HG03066 (cell line): Measurements from ENCODE around the gene COL9A1.

Experiments used
- ATAC-seq: cut with Tn5 transposase; IDR thresholded peaks from one replicate; pipeline ENCODE4 v1.9.1; 2021; ENCODE audit warnings: low read depth; ENCODE audit not compliant: unreplicated experiment

Gene COL9A1

DNA sequence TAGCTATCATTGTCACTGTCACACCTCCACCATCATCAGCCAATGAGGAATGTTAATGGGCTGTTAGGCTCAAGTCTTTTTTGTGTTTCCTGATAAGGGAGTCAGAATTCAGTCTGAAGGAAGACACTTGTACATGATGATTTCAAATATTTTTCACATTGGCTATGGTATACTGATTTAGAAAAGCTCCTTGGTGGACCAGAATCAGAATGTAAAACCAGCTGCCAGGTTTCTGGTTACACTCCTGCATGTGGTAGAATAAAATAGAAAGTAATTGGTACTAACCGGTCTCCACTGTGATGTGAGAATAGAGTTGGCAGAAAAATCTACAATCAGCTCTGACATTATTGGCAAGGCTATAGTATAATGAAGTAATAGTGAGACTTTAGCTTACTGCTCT is 10.7 kb downstream of the COL9A1 start:
- no peak for ATAC-seq

DNA sequence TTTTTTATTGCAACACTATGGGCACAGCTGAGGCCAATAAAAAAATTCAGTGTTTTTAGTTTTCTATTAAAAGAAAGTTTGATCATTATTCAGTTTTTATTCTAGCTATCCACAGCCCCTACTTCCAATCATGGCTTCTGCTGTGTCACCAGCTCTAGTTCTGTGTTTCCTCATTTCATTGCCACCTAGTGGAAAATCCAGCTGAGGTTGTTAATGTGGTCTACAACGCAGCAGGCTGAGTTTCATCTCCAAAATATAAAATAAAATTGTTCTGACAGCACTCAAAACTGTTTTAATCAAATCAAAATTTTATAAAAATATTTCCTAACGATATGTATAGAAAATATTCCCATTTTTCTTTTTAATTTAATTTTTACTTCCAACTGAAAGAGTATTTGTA is 13.6 kb downstream of the COL9A1 start:
- no peak for ATAC-seq

DNA sequence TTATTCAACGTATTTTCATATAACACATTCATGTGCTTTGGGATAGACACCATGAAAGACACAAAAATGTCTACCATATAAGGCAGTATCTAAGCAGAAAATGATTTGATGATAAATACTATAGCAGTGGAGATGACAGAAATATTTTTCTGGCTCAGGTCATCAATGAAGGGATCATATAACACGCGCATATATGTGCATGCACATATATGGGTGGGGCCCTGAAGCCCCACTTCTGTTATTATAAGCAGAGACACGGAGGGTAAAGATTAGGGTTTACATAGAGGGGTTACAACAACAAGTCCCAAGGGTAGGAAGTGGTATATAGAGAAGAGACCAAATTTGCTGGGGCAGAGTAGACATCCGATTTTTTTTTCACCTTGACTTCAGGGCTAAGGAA is 16.0 kb downstream of the COL9A1 start:
- no peak for ATAC-seq

DNA sequence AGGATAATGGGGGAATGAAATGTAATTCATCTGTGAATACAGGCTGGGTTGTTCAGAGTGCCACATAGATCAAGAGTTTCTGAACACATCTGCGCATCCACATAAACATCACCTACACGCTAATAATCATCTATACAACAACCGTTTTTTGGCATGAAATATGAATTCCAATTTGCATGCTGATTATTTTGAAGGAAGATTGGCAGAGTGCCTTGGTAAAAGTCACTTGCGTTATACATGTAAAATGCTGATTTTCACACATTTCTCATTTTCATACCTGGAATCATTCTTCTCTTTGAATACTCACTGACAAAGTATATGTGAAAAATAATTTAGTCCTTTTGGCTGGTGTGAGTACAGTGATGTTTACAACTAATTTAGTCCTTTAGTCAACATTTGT is 17.7 kb downstream of the COL9A1 start:
- no peak for ATAC-seq

DNA sequence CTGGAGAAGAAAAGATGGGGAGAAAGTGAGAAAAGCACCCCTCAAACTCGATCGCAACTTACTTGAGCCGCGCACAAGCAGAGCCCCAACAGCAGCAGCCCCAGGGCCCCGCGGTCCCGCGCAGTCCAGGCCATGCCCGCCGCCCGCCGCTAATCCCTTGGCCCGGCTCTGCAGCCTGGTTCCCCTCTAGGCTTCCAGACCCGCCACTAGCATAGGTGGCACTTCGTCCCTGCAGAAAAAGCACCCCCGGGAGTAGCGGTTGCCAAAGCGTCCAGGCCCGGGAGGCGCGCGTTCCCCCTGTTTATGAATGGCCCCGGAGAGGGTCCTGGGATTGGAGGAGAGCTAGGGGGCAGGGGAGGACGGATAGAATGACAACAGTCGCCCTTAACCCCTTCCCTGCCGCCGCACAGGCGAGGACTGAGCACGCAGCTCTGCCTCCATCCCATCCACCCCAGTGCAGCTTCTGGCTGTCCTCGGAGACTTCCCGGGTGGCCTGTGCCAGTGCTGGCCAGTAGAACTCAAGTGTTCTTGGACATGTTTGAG is 19.9 kb downstream of the COL9A1 start:
- ATAC-seq = no peak

DNA sequence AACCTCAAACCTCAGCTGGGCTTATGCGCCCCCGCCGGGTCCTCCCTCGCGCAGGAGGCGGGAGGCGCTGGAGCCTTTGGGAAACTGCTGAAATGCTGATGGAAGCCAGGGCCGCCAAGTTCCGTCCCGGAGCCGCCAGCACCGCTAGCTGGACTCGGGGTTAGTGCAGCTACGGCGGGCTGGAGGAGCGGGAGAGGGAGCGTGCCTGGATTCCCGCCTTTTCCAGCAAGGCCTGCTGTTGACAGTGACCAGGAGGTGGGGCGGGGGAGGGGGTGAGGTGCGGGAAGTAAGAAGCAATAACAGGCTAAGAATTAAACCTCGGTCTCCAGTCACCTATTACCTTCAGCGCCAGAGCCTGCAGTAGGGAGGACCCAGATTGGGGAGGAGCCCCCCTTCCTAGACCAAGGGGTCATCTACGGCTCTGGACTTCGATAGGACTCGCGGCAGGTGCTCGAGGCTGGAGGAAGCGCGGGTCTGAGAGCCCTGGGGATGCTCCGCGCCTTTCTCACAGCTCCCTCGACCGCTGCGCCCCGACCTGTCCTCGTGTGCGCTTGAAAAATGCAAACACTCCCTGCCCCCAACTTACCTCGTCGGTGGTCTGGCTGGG is 20.5 kb downstream of the COL9A1 start:
- ATAC-seq = no peak

DNA sequence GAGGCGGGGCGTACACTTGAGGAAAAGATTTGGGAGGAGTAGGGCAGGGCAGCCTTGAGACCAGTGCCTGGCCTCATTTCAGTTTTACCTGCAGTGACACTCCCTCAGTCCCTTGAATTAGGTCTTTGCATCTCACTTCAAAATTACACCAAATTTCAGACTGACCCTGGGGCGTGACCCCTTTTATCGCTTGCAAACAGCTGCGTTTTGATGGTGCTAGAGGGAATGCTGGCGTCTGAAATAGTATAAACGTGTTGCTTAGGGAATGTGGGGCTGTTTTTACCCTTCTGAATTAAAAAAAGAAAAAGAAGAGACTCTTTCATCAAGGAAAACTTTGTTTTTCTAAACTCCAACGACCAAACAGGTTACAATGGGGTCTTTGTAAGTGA is 21.0 kb downstream of the COL9A1 start:
- no peak for ATAC-seq

DNA sequence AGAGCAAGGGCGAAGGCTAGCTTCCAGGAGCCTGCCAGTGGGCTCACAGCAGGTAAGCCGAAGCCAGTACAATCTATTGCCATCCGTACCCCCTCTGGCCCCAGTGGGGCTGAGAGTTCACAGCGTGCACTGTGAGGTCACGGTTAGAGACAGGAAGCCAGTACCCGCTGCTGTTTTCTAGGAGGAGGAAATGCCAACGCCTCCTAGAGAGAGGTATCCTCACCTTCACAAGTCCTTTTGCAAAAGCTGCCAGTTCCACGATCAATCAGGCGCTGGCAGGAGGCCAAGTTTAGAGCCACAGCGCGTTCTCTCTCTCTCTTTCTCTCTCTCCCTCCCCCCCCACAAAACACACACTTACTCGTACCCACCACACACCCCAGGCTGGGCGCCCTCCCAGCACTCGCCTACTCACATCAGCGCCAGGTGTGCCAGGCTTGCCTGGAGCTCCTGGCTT is 22.5 kb downstream of the COL9A1 start:
- no peak for ATAC-seq

DNA sequence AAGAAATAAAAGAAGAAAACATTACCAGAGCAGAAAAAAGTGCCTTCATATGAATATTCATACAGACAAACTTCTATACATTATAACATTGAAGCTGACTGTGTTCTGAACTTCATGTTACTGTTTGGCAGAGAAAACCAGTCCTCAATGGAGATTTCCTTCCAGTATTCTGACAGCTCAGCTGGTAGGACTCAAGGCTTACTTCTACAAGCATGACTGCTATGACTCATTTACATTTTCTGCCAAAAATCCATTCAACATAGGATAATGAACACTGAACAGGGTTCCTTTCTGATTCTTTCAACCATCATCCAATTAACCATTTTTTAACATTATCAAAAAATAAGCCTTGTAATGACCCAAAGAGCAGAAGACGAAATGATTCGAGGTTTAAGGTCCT is 25.4 kb downstream of the COL9A1 start:
- no peak for ATAC-seq

DNA sequence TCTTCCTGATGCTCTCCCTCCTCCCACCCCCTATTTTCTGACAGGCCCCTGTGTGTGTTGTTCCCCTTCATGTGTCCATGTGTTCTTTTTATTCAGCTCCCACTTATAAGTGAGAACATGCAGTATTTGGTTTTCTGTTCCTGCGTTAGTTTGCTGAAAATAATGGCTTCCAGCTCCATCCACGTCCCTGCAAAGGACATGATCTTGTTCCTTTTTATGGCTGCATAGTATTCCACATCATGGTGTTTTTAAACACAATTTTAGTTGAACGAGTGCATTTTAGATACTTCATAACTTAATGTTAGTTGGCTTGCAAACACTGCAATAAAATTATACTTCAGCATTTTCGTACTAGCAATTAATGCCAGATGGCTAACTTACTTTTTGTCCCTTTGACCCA is 28.5 kb downstream of the COL9A1 start:
- no peak for ATAC-seq

DNA sequence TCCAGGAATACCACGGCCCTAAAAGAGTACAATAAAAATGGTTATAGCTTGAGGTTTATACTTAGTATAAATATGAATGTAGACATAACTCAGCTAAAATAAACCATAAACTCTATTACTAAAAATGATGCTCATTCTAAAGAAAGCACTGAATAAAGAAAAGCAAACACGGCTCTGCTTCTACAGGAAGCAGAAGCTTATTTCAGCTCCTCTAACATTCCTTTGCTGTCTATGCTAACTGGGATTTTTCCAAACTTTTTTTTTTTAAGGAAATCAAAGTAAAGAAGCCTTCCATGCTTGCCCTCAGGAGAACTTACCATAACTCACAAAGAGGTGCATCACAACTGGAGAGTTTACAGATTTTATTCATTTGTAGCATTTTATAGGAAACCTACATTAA is 30.8 kb downstream of the COL9A1 start:
- no peak for ATAC-seq

DNA sequence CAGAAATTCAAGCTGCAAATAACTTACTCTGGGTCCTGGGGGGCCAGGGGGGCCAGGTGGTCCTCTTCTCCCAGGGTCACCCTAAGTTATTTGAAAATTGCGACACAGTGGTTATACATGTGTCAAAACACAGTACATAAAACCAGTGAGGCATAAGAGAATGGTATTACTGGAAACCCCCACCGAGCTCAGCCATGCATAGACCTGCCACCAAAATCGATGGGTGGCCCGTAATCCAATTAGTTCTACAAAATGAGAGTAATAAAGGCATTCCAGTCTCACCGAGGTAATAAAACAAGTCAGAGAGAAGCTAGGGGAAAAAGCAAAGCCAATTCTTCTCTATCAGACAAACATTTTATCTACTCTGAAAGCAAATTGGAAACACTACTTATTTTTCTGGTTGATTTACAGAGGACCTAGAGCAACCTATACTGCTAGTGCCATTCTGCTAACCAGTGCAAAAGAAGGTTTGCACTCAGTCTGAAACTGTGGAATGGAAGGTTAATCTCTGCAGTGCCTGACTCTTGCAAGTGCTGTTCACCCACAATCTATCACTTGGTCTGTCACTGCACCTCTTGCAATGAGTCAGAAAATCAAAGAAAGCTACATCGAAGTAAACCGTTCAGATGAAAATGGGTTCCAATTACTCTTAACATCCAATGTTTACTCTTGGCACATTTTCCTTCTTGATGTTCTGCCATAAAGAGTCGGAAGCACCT is 32.4 kb downstream of the COL9A1 start:
- ATAC-seq = no peak

DNA sequence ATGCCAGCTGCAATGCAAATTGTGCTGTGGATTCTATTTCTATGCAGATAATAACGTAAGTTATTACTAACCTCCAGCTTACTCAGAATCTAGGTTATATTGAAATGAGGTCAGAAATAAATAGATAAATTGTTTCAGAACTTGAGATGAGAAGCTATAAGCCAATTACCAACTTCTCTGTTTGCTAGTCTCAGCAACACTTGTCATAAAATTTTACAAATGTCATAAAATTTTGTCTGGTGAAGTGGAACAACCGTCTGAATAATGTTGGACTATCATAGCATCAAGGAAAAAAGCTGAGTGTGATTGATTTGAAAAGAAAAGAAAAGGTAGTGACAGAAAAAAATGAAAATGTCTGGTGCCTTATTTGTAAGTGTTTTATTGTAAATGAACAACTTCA is 36.7 kb downstream of the COL9A1 start:
- ATAC-seq = no peak

DNA sequence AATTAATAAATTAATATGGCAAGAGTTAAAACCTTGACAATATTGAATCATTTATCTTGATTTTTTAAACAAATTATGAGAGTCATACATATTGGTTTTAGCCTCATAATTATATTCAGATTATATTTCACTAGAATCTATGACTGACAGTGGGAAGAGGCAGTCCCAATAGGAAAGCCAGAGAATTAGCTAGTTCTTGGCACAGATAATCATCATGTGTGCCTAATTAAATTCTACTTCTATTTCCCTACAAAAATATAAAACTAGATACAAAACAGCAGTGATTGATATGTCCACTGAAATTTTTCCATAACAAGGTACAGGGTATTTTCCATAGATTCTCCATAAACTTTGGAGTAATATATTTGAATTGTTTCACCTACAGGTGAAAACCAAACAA is 38.6 kb downstream of the COL9A1 start:
- ATAC-seq = no peak

DNA sequence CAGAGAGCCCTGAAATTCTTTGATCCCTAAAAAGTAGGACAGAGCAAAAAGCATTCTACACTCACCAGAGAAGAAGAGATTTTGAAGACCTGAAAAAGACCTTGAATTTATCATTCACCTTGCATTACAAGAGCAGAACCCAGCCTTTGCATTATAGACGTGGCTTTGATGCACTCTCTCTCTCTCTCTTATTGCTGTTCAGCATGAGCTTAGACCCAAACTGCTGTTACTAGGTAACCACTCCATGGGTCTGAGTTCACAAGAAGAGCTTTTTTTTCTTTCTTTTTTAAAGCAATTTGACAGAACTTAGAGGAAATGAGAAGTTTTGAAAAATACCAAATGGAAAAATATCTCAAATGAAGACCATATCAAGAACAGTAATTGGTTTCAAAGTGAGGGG is 44.4 kb downstream of the COL9A1 start:
- no peak for ATAC-seq

DNA sequence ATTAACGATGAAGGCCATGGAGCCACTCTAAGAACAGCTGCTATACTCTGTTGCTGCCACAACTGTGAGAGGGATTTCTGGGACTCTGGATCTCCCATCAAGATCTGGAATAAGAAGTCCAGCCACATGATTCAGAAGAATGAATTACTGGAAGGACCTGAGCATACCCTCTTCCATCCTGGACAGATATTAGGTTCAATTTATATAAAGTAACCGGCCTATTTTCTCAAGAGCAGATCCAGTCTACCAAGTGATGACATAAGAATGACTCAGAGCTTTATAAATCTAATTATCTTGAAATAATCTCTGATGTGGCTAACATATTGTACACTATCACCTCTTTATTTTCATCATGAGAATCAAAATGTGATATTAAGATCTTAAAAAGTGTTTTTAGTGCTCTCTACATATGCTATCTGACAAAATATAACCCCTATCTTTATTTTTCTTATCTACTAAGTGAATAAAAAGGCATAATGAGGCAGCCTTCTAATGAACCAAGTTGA is 45.1 kb downstream of the COL9A1 start:
- ATAC-seq = no peak

DNA sequence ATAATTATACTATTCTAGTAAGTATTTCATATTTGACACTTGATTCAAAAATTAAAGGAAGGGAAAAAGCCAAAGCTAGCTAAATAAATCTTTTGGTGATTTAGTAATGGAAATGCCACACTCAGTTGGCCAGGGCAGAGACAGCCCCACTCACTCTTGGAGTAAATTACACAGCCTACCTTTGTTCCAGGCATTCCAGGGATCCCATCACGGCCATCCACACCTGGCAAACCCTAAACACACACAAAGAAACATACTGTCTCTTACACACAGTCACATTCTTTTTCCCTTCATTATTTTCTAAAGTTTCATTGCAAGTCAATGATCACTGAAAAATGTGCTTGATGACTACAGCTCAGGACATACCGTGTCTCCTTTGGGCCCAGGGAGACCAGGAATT is 48.1 kb downstream of the COL9A1 start:
- no peak for ATAC-seq

DNA sequence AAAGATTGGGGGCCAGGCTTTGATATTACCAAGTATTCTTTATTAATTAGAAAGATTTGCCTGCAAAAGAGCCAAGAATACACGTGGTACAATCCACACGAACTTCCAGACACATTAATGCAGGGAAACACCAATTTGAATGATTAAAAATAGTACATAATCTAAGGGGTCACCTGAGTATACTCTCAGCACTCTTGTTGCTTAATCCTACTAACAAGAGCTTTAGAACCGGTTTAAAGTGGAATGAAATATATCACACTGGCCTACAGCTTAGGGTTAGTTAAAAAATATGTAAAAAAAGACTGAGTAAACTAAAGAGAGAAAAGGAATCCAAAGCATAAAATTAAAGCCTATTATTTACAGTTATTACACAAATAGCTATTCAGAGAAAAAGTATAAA is 49.0 kb downstream of the COL9A1 start:
- no peak for ATAC-seq

DNA sequence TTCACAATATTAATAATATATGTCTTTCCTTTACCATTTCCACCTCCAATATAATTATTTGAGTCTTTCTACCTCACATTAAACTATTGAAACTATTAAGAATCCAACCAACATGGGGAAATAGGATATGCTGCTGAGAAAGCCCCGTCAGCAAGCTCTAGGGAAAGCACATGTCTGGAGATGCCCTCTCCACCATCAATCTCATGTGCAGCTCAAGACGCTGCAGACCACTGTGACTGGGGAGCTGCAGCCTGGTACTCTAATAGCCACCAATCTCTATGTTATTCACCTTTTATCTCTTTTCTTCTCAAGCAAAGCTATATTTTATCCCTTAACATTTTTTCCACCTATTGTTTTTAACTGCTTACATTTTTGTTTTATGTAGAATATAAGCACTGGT is 50.3 kb downstream of the COL9A1 start:
- no peak for ATAC-seq

DNA sequence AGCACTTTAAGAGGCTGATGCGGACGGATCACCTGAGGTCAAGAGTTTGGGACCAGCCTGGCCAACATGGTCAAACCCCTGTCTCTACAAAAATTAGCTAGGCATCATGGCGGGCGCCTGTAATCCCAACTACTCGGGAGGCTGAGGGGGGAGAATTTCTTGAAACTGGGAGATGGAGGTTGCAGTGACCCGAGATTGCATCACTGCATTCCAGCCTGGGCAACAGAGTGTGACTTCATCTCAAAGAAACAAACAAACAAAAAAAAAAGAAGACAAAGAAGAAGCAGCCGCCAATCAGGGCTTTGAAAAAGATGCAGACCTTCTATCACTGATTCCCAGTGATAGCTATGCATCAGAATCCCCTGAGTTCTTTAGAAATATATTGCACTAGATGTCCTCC is 56.8 kb downstream of the COL9A1 start:
- no peak for ATAC-seq

DNA sequence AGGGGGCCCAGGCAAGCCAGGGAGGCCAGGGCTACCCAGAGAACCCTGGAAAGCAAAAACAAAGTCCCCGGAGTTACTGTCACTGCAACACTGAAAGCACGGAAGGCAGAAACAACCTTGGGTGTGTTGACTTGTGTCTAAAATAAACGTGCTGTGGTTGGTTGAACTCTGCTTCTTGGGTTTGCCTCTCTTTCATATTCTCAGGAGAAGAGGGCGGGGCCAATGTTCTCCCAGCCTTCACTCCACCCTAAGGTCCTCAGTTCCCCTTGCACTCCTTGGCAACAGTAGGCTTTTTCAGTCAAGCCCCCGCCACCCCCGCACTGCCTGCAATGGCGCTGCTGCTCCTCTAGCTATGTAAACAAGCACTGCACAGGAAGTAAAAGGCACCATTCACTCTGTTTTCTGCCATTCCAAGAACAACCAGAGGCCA is 60.9 kb downstream of the COL9A1 start:
- no peak for ATAC-seq

DNA sequence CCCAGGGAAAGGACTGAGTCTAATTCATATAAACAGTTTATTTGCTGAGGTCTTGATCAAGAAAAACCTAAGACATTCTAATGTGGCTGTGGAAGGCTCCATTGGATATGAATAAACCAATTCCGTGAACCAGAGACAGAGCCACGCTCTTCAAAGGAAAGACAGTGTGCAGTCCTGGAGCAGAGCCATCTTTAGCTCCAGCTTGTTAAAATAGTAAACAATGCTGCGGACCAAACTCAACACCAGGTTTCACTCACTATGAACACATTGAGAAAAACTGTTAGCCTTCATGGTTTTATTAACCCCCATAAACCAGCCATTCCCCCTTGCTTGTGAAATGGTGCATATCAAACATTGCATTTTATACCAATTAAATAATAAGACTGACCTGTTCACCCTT is 61.9 kb downstream of the COL9A1 start:
- no peak for ATAC-seq
